ENCODE measurements around the gene DNAJA2.
"Not testable (repeated sequence)": the region's sequence is repeated elsewhere in the genome, so short reads cannot be mapped to it uniquely, and the experiment has no call there.

Gene DNAJA2

GRCh38 chr16:46975165-46975564, 1.7 kb upstream of the DNAJA2 start:
- no peak for DNase-seq (ENCODE audit: low spot score)

DNA sequence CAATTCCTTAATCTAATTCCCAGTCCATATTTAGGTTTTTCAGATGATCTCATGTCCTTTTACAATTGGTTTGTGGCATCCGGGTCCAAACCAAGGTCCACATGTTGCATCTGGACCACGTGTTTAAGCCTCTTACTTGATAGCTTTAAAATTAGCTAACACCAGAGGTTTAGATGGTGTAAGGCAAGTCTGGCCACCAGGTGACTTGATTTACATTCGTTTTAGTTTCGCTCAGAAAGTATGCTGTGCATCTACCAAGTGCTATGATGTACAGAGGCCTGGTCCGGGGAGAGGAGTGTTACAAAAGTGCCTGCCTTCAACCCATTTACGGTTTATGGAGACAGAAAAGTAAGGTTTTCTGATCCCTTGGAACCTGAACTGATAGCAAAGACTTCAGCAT, 878 bp upstream of the DNAJA2 start:
- peak; percentile 45 for DNase-seq (ENCODE audit: low spot score)

DNA sequence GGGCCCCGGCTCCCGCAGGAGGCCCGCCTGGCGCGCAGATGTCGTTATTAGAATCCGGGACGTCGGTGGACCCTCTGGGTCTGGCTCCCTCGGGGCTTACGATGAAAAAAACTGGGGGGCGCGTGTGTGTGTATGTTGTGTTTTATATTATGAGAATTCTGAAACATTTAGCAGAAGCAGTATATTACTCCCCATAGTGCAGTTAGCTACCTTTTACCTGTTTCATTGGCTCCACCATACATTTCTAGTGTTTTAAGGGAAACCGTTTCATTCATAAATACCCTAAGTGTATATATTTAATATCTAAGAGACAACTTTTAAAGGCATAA, 486 bp upstream of the DNAJA2 start:
- DNase-seq (ENCODE audit: low spot score), result no peak

GRCh38 chr16:46972429-46973206, 856 bp downstream of the DNAJA2 start:
- peak; percentile 70 for DNase-seq (ENCODE audit: low spot score)

DNA sequence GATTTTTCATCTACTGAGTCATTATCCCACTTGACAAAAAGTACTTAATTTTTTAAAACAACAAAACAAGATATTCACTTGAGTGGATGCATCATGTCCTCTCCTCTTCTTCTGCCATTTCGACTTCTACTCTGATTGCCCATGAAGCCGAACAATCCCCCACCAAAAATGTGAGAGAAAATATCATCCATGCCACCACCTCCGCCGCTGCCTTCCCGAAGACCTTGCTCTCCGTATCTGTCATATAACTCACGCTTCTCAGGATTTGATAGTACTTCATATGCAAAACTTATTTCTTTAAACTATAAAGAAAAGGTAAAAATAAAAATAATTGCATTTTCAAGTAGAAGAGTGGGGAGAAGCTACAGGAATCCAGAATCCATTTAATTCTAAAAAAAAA, 2.2 kb downstream of the DNAJA2 start:
- DNase-seq (ENCODE audit: low spot score), result no peak

GRCh38 chr16:46970089-46970488, 3.4 kb downstream of the DNAJA2 start:
- no peak for DNase-seq (ENCODE audit: low spot score)

DNA sequence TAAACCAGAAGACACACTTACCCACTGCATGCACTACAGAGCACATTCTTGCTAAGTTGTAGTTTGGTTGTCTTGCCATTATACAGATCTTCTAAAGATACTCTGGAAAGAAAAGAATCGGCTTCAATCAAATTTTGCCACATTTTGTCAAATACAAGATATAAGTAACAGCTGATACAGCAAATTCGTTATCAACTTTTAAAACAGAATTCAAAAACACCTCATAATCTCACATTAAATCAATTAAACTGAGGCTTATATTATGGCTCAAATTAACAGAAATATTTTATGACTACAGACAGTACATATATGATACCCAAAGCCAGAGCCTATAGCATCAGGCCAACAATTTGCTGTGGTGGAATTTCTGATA, 5.4 kb downstream of the DNAJA2 start:
- DNase-seq (ENCODE audit: low spot score), result no peak

GRCh38 chr16:46962629-46963028, 10.8 kb downstream of the DNAJA2 start:
- DNase-seq (ENCODE audit: low spot score), result no peak

GRCh38 chr16:46961373-46962353, 11.8 kb downstream of the DNAJA2 start:
- DNase-seq (ENCODE audit: low spot score), result no peak

DNA sequence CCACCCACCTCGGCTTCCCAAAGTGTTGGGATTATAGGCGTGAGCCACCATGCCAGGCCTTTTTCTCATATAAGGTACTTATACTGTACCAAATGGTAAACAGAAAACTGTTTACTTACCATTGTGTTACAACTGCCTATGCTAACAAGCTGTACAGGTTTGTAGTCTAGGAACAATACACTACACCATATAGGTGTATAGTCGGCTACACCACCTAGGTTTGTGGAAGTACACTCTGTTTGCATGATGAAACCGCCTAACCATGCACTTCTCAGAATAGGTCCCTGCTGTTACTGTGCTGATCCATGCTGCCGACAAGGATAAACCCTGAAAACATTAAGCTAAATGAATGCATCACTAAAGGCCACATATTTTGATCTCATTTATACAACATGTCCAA, 18.9 kb downstream of the DNAJA2 start:
- no peak for DNase-seq (ENCODE audit: low spot score)

DNA sequence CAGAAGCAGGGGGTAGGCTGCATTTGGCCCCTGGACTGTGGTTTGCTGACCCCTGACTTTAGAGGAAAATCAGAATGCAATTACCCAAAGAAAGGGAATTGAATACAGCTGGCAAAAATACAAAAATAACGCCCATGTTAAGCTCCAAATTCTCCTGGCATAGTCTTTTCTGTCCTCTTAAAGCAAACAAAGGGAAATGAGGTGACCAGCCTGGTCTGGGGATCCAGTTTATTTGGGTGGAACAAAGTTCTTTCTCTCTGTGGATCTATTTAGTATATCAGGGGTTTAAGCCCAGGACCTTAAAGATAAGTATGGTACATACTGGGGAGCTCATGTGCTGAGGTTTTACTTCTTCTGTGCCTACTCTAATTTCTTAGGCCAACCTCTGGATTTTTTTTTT, 23.5 kb downstream of the DNAJA2 start:
- DNase-seq (ENCODE audit: low spot score), result no peak

DNA sequence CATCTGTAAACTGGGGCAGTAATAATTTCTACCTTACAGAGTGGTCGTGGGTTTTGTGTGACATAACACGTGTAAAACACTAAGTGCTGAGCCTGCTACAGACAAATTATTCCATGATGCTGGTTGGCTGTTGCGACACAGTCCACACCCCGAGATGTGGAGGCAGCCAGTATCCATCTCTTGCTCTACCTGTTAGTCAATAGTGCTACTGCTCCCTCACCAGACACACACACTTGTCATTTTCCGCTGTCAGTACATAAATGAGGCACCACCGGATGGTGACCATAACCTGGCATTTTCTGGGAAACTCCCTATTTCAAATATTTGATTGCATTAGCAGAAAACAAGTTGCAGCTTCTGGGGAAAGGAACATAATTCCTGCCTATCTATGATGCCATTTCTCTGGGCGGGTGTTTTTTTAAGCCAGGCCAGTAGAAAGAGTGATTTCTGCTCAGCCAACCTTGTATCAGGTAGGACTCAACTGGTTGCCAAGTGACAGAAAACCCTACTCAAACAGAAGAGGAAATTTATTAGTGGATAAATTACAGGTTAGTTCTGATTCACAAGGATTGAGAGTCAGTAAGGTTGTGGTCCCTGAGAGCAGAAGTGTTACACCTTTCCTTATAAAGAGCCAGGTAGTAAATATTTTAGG, 24.1 kb downstream of the DNAJA2 start:
- no peak for DNase-seq (ENCODE audit: low spot score)

GRCh38 chr16:46948548-46949166, 24.8 kb downstream of the DNAJA2 start:
- DNase-seq (ENCODE audit: low spot score), result no peak

GRCh38 chr16:46947900-46948547, 25.4 kb downstream of the DNAJA2 start:
- DNase-seq (ENCODE audit: low spot score), result peak; percentile 47

DNA sequence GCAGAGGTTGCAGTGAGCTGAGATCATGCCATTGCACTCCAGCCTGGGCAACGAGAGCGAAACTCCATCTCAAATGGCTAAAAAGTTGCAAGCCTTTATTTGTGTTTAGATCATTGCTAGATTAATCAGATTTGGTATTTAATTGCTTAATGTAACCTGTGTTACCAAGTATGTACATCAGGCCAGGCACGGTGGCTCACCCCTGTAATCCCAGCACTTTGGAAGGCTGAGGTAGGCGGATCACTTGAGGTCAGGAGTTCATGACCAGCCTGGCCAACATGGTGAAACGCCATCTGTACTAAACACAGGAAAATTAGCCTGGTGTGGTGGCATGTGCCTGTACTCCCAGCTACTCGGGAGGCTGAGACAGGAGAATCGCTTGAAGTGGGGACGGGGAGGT, 28.8 kb downstream of the DNAJA2 start:
- not testable (repeated sequence) for DNase-seq (ENCODE audit: low spot score)

GRCh38 chr16:46937536-46937935, 35.9 kb downstream of the DNAJA2 start:
- no peak for DNase-seq (ENCODE audit: low spot score)

DNA sequence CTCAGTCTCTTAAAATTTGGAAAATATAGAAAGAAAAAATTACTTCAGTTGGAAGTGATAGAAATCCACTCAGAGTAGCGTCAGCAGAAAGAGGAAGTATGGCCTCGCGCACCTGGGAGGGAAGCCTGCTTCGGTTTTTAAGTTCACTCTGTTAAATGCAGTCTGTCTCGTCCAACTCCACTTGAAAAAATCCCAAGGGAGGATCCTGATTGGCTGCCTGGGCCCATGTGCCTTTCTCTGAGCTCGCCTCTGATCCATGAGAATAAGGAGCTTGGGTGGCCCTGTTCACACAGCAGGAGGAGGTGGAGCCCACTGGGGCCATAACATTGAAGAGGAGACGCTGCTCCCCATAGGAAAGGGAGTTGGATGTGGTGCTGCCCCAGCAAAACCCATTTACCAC, 40.7 kb downstream of the DNAJA2 start:
- peak; percentile 73 for DNase-seq (ENCODE audit: low spot score)

DNA sequence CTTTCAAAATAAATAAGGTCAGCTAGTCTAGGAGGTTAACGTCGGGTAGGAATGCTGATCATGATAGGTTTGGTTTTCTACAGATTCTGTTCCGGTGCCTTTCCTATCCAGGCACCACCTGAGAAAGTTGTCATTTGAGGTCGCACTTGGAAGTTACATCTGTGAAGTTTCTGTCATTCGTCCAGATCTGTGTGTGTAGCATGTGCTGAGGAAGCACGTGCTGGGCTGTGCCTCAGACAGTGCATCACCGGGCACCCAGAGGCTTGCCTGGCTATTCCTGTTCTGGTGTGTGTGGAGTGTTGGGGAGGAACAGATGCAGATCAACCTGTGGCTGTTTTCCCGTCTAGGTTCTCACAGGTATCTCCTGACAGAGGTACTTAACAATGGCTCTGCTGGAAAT, 42.6 kb downstream of the DNAJA2 start:
- DNase-seq (ENCODE audit: low spot score), result no peak

DNA sequence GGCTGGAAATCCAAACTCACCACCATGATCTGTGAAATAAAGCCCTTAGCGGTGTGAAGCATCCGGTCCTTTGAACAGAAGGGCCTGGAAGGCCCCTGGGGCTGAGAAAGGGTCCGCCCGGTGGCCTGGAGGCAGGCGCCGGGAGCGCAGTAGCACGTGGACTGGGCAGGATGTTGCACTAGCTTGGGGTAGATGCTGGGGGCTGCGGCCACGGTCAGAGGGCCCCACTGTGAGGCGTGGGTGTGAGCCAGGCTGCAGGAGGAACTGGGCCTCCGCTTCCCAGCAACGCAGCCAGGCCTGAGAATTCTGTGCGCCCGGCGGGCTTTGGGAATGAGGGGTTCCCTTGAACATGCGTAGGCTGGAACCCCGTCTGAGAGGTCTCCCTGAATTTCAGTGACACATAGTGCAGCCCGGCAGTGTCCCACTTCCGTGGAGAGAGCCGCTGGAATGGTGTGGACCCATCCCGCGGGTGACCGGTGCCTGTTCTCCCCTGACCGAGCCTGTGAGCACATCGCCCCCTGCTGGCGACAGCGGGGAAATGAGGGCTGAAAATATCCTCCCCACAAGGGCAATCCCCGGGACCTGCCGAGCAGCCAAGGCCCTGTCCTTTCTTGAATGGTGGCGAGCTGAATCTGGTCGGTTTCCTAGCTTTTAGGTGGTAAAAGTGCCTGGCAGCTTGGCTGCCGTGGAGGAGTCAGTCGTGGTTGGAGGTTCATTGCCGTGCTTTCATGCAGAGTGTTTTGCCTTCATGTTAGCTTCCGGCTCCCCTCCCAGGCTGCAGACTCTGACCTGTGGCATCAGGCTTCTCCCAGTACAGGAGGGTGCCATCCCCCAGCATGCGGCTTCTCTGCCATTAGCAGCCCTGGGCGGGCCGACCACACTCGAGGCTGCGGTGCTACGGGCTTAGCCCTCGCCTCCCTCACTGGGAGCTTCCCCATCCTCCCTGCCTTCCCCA, 43.8 kb downstream of the DNAJA2 start:
- peak; percentile 83 for DNase-seq (ENCODE audit: low spot score)

DNA sequence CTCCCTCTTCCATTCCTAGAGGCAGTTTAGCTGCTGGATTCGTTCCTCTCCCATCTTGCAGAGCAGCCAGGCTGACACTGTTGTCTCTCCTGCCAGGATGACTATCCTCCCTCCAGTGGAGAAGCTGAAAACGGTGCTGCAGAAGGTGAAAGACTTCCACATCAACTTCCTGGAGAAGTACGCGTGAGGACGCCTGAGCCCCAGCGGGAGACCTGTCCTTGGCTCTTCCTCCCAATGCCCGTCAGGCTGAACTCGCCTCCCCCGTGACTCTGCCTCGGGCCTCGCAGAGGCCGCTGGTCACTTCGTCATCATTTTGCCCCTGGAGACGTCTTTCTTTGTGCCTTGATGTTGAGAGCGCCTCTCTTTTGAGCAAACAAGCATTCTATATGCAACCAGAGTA, 44.7 kb downstream of the DNAJA2 start:
- DNase-seq (ENCODE audit: low spot score), result no peak

GRCh38 chr16:46927273-46927672, 46.2 kb downstream of the DNAJA2 start:
- no peak for DNase-seq (ENCODE audit: low spot score)
